CD14-positive monocyte (primary cell): ENCODE measurements around the gene IL15RA. TPM values are rescaled to one million over a fixed set of nuclear protein-coding genes. Genes with fewer than 3 reads are reported as not detected.
A peak's percentile ranks its signal among the peaks of the same experiment; 100 is the strongest.

ENCODE experiments used
- DNase-seq, 3 donors: peaks; one replicate each; pipeline ENCODE4 v3.0.0-alpha.2; 2011 to 2022
- H2AFZ ChIP-seq: 2 replicates; pipeline ENCODE4 v1.6.0; 2012; ENCODE audit warnings: mild to moderate bottlenecking, low read depth, low read length, inconsistent platforms; ENCODE audit not compliant: insufficient read depth, poor library complexity, severe bottlenecking
- H3K27ac ChIP-seq, 2 donors: 1 replicate in 1 of 2; 2 replicates in 1 of 2; pipeline ENCODE4 v1.5.1; 2012 to 2013; ENCODE audit warnings: low read length in 2 of 2, control low read depth in 1 of 2, inconsistent platforms in 1 of 2, low read depth in 1 of 2, mild to moderate bottlenecking in 1 of 2
- H3K27me3 ChIP-seq, 2 donors: one replicate each; pipeline versions ENCODE4 v1.6.0 to v1.6.1; 2011 to 2013; ENCODE audit warnings: low read length in 2 of 2; ENCODE audit not compliant: control insufficient read depth in 2 of 2, insufficient read depth in 2 of 2
- H3K36me3 ChIP-seq, 2 donors: replicated peaks in 1 of 2; 1 replicate in 1 of 2; 2 replicates in 1 of 2; pipeline versions ENCODE4 v1.5.1 to v1.6.1; 2012 to 2013; ENCODE audit warnings: low read length in 2 of 2, control low read depth in 1 of 2, inconsistent platforms in 1 of 2, mild to moderate bottlenecking in 1 of 2; ENCODE audit not compliant: insufficient read depth in 2 of 2, control insufficient read depth in 1 of 2
- H3K4me1 ChIP-seq, 2 donors: 1 replicate in 1 of 2; 2 replicates in 1 of 2; pipeline versions ENCODE4 v1.5.1 to v1.6.1; 2012 to 2013; ENCODE audit warnings: low read length in 2 of 2, control low read depth in 1 of 2, inconsistent platforms in 1 of 2, mild to moderate bottlenecking in 1 of 2, moderate library complexity in 1 of 2; ENCODE audit not compliant: insufficient read depth in 2 of 2, control insufficient read depth in 1 of 2
- H3K4me2 ChIP-seq: replicated peaks from 2 replicates; pipeline ENCODE3; 2012; ENCODE audit warnings: low read length, moderate library complexity, mild to moderate bottlenecking; ENCODE audit not compliant: poor library complexity, severe bottlenecking; ENCODE audit errors: extremely low read depth
- H3K4me3 ChIP-seq, 3 experiments: fragments of 200-600 bp in 1 of 3; sonication (generic) in 1 of 3; replicated peaks in 1 of 3; 1 replicate in 2 of 3; 2 replicates in 1 of 3; pipeline ENCODE4 v1.5.1; 2011 to 2013; ENCODE audit warnings: low read length in 3 of 3, mild to moderate bottlenecking in 3 of 3, control low read depth in 2 of 3, low read depth in 2 of 3, inconsistent platforms in 1 of 3, moderate library complexity in 1 of 3
- H3K79me2 ChIP-seq: 2 replicates; pipeline ENCODE4 v1.6.0; 2012; ENCODE audit warnings: mild to moderate bottlenecking, control low read depth, inconsistent platforms, low read length, moderate library complexity; ENCODE audit not compliant: insufficient read depth
- H3K9ac ChIP-seq: 2 replicates; pipeline ENCODE4 v1.6.0; 2017; ENCODE audit warnings: low read length, mild to moderate bottlenecking; ENCODE audit not compliant: insufficient read depth, poor library complexity, severe bottlenecking
- H3K9me3 ChIP-seq, 2 donors: replicated peaks in 1 of 2; 1 replicate in 1 of 2; 2 replicates in 1 of 2; pipeline versions ENCODE4 v1.5.1 to v1.6.1; 2012 to 2013; ENCODE audit warnings: low read length in 2 of 2, control low read depth in 1 of 2; ENCODE audit not compliant: control insufficient read depth in 1 of 2, insufficient read depth in 1 of 2
- H4K20me1 ChIP-seq: 2 replicates; pipeline ENCODE4 v1.6.0; 2012; ENCODE audit warnings: mild to moderate bottlenecking, low read length, control low read depth, moderate library complexity; ENCODE audit not compliant: insufficient read depth
- H3K27ac Mint-ChIP-seq, 7 donors: one replicate each; pipeline ENCODE4 v1.8.0; 2020; ENCODE audit warnings: mild to moderate bottlenecking in 7 of 7, mixed read lengths in 7 of 7, moderate library complexity in 6 of 7, inconsistent platforms in 2 of 7
- H3K27me3 Mint-ChIP-seq, 3 donors: one replicate each; pipeline ENCODE4 v1.8.0; 2021 to 2022; ENCODE audit warnings: low read depth in 3 of 3, mild to moderate bottlenecking in 3 of 3, mixed read lengths in 3 of 3, moderate library complexity in 3 of 3, inconsistent platforms in 1 of 3
- H3K36me3 Mint-ChIP-seq, 2 donors: one replicate each; pipeline ENCODE4 v1.8.0; 2020; ENCODE audit warnings: mixed read lengths in 2 of 2, inconsistent platforms in 1 of 2, mild to moderate bottlenecking in 1 of 2
- H3K4me1 Mint-ChIP-seq: one replicate; pipeline ENCODE4 v1.8.0; 2020; ENCODE audit warnings: mild to moderate bottlenecking, mixed read lengths
- H3K4me3 Mint-ChIP-seq, 2 donors: one replicate each; pipeline ENCODE4 v1.8.0; 2020; ENCODE audit warnings: mild to moderate bottlenecking in 2 of 2, mixed read lengths in 2 of 2, moderate library complexity in 1 of 2
- H3K9me3 Mint-ChIP-seq, 7 donors: one replicate each; pipeline ENCODE4 v1.8.0; 2020 to 2022; ENCODE audit warnings: mixed read lengths in 7 of 7, mild to moderate bottlenecking in 6 of 7, moderate library complexity in 6 of 7, inconsistent platforms in 2 of 7
- CTCF ChIP-seq: fragments of 200-600 bp; IDR thresholded peaks from one replicate; pipeline ENCODE4 v1.8.0; 2022; ENCODE audit warnings: antibody characterized with exemption, mild to moderate bottlenecking
- WGBS: methylation state at CpG from one replicate; pipeline ENCODE4 v1.1.5; 2013; ENCODE audit warnings: missing lambda C conversion rate; ENCODE audit not compliant: insufficient coverage; 5-methylcytosine and 5-hydroxymethylcytosine counted together
- intact Hi-C, 2 donors: fragments of 100-400 bp; cut with micrococcal nuclease; formaldehyde crosslinking; loops; one replicate each; pipeline versions ENCODE4 v1.15.0 to v1.15.1; 2023
- polyA plus RNA-seq, 3 donors: library from polyadenylated mRNA; depleted of rRNA in 1 of 3; unstranded in 2 of 3; stranded (reverse) in 1 of 3; fragments of 300-500 nt in 2 of 3; fragments of >200 nt in 1 of 3; fragmentation: Illumina TruSeq in 2 of 3; gene quantifications; 1 replicate in 2 of 3; 2 replicates in 1 of 3; pipeline ENCODE4 v1.2.3, GENCODE V29; 2012 to 2021

Gene IL15RA
- polyA plus RNA-seq, 3 donors, result 12.4 to 23.1 (median 12.6) TPM

- Mint-ChIP-seq H3K4me3 (no peak overlapping the region), H3K27ac (no peak overlapping the region), H3K36me3 (peaks cover 55 to 86% of the 10 kb centered on the region in 2 donors), H3K4me1 (no peaks in the 10 kb centered on the region), H3K9me3 (no peaks in the 10 kb centered on the region), H3K27me3 (peaks cover 0 to 2% (median 0%) of the 10 kb centered on the region in 3 donors)
- WGBS, result no CpG with 5 or more reads among the region's 2 CpGs
- TF ChIP-seq CTCF, result no peak
- Histone ChIP-seq H3K9ac (no peak overlapping the region), H3K79me2 (no peaks in the 10 kb centered on the region), H3K4me2 (no peak overlapping the region), H3K4me3 (no peak overlapping the region), H4K20me1 (peaks cover 7% of the 10 kb centered on the region), H3K4me1 (no peaks in the 10 kb centered on the region), H3K36me3 (peaks cover 37 to 79% of the 10 kb centered on the region in 2 donors), H3K9me3 (no peaks in the 10 kb centered on the region), H3K27ac (no peak overlapping the region), H2AFZ (no peak overlapping the region), H3K27me3 (no peaks in the 10 kb centered on the region)
- intact Hi-C loops, result no loop called here
- DNase-seq, result no peak
Observed at GRCh38 chr10:5958077-5958476, 19.3 kb downstream of the IL15RA start.

- H3K27me3 ChIP-seq, result no peaks in the 10 kb centered on the region
- 98% methylated on average over 12 of the region's 17 CpGs for WGBS
- no peak for TF ChIP-seq CTCF
Observed at GRCh38 chr10:5956146-5956936, 21.0 kb downstream of the IL15RA start.

More at GRCh38 chr10:5956146-5956936, 21.0 kb downstream of the IL15RA start:
- Histone ChIP-seq H3K36me3 (peaks cover 32 to 76% of the 10 kb centered on the region in 2 donors), H2AFZ (no peak overlapping the region), H3K4me2 (no peak overlapping the region), H3K79me2 (no peaks in the 10 kb centered on the region), H3K4me3 (no peak overlapping the region), H3K9ac (no peak overlapping the region), H4K20me1 (peaks cover 3% of the 10 kb centered on the region), H3K27ac (no peak overlapping the region), H3K9me3 (no peaks in the 10 kb centered on the region), H3K4me1 (peaks cover 3 to 4% of the 10 kb centered on the region in 2 donors)
- Mint-ChIP-seq H3K4me3 (no peak overlapping the region), H3K4me1 (peaks cover 3% of the 10 kb centered on the region), H3K9me3 (no peaks in the 10 kb centered on the region), H3K36me3 (peaks cover 52 to 79% of the 10 kb centered on the region in 2 donors), H3K27me3 (no peaks in the 10 kb centered on the region), H3K27ac (peak overlapping the region in 2 of 7 donors; percentile 54 to 55)
- intact Hi-C loops, result no loop called here
- no peak for DNase-seq
